Stomach (tissue), 9 donors: ENCODE measurements around the gene UMAD1. TPM values are rescaled to one million over a fixed set of nuclear protein-coding genes. Genes with fewer than 3 reads are reported as not detected.

Experiments used
- DNase-seq, 2 donors: peaks; one replicate each; pipeline versions ENCODE4 v3.0.0 to v3.0.0-alpha.2; 2013 to 2019
- H3K27ac ChIP-seq, 5 donors: fragments of 200-600 bp in 4 of 5; sonication (generic) in 4 of 5; one replicate each; pipeline ENCODE4 v1.5.1; 2013 to 2019; ENCODE audit warnings: mild to moderate bottlenecking in 1 of 5, moderate library complexity in 1 of 5
- H3K27me3 ChIP-seq, 3 donors: fragments of 200-600 bp; sonication (generic); one replicate each; pipeline ENCODE4 v1.5.1; 2017 to 2019; ENCODE audit warnings: mixed run types in 1 of 3
- H3K36me3 ChIP-seq, 4 donors: fragments of 200-600 bp; sonication (generic); 1 replicate in 3 of 4; 2 replicates in 1 of 4; pipeline ENCODE4 v1.5.1; 2016 to 2019
- H3K4me1 ChIP-seq, 4 donors: fragments of 200-600 bp; sonication (generic); one replicate each; pipeline ENCODE4 v1.5.1; 2016 to 2019
- H3K4me3 ChIP-seq, 4 donors: fragments of 200-600 bp; sonication (generic) in 3 of 4; one replicate each; pipeline ENCODE4 v1.5.1; 2016 to 2019; ENCODE audit warnings: mild to moderate bottlenecking in 1 of 4
- H3K9me3 ChIP-seq, 4 donors: fragments of 200-600 bp; sonication (generic); one replicate each; pipeline ENCODE4 v1.5.1; 2016 to 2019
- CTCF ChIP-seq, 7 experiments: fragments of 450-650 bp in 4 of 7; fragments of 200-600 bp in 3 of 7; sonication (generic) in 3 of 7; IDR thresholded peaks; one replicate each; pipeline ENCODE4 v1.5.1; 2016 to 2019; ENCODE audit warnings: antibody characterized with exemption in 7 of 7, control low read depth in 2 of 7, mild to moderate bottlenecking in 1 of 7
- EP300 ChIP-seq: sonication (generic); formaldehyde crosslinking; IDR thresholded peaks from one replicate; pipeline ENCODE4 v1.6.1; 2017; ENCODE audit warnings: antibody characterized with exemption
- POLR2A ChIP-seq, 4 donors: fragments of 450-650 bp; IDR thresholded peaks; one replicate each; pipeline ENCODE4 v1.6.1; 2016; ENCODE audit warnings: antibody characterized with exemption in 4 of 4, control low read depth in 2 of 4, mild to moderate bottlenecking in 1 of 4, moderate library complexity in 1 of 4
- POLR2AphosphoS5 ChIP-seq, 3 donors: sonication (generic); formaldehyde crosslinking; IDR thresholded peaks; one replicate each; pipeline ENCODE4 v1.6.1; 2016; ENCODE audit warnings: antibody characterized with exemption in 3 of 3
- WGBS, 5 donors: extraction: QIAGEN DNeasy Blood & Tissue Kit in 3 of 5; methylation state at CpG; one replicate each; pipeline versions ENCODE4 v1.1.5 to v1.1.7; 2013 to 2018; 5-methylcytosine and 5-hydroxymethylcytosine counted together
- intact Hi-C: fragments of 100-400 bp; cut with DNase I; formaldehyde crosslinking; loops from one replicate; pipeline ENCODE4 v1.15.1; 2023; ENCODE audit warnings: low total_unique reads
- polyA plus RNA-seq, 3 donors: library from polyadenylated mRNA; stranded (reverse); fragments of 200-250 nt; gene quantifications; one replicate each; pipeline ENCODE4 v1.2.3, GENCODE V29; 2013
- total RNA-seq, 5 donors: library from RNA; depleted of rRNA; stranded (reverse); fragments of >200 nt; gene quantifications; one replicate each; pipeline versions ENCODE4 v1.1.0 to v1.2.3, GENCODE V29; 2014 to 2016
- donor health status: healthy with polysubstance abuse.
- donor health status: Bipolar disorder and iron deficiency.
- donor health status: healthy.

UMAD1 gene
- total and polyA plus RNA-seq, 8 donors: 7.8 to 175 (median 30.1) TPM

GRCh38 chr7:7607010-7607409, 33.5 kb upstream of the UMAD1 start:
- Histone ChIP-seq H3K36me3 (peaks cover 7 to 38% (median 31%) of the 10 kb centered on the region in 4 donors), H3K27me3 (no peaks in the 10 kb centered on the region), H3K27ac (no peak overlapping the region), H3K4me3 (no peak overlapping the region), H3K9me3 (no peaks in the 10 kb centered on the region), H3K4me1 (no peaks in the 10 kb centered on the region)
- no peak for DNase-seq
- intact Hi-C loops: no loop called here
- no peak for TF ChIP-seq CTCF (IDR thresholded peaks at IDR 0.05)
- TF ChIP-seq EP300: no peak
- no peak for TF ChIP-seq POLR2AphosphoS5 (IDR thresholded peaks at IDR 0.05)
- no peak for TF ChIP-seq POLR2A (IDR thresholded peaks at IDR 0.05)
- 53 to 78% (median 55%) methylated on average over 3 of the region's 3 CpGs for WGBS, 5 donors

- Histone ChIP-seq H3K9me3 (no peaks in the 10 kb centered on the region), H3K27ac (no peak overlapping the region), H3K36me3 (peaks cover 7 to 38% (median 31%) of the 10 kb centered on the region in 4 donors), H3K4me1 (no peaks in the 10 kb centered on the region), H3K4me3 (no peak overlapping the region), H3K27me3 (no peaks in the 10 kb centered on the region)
- intact Hi-C loops: no loop called here
- no peak for TF ChIP-seq POLR2A (IDR thresholded peaks at IDR 0.05)
- no peak for TF ChIP-seq POLR2AphosphoS5 (IDR thresholded peaks at IDR 0.05)
- no peak for TF ChIP-seq CTCF (IDR thresholded peaks at IDR 0.05)
- TF ChIP-seq EP300: no peak
- 86 to 99% (median 92%) methylated on average over 2 of the region's 2 CpGs for WGBS, 5 donors
- no peak for DNase-seq
Observed at GRCh38 chr7:7609330-7609729, 31.2 kb upstream of the UMAD1 start.

- Histone ChIP-seq H3K4me3 (no peak overlapping the region), H3K36me3 (peaks cover 0 to 17% (median 15%) of the 10 kb centered on the region in 4 donors), H3K27ac (no peak overlapping the region), H3K4me1 (no peaks in the 10 kb centered on the region), H3K9me3 (no peaks in the 10 kb centered on the region), H3K27me3 (no peaks in the 10 kb centered on the region)
- no peak for DNase-seq
- 86 to 93% (median 89%) methylated on average over 1 of the region's 1 CpG for WGBS, 5 donors
- intact Hi-C loops: no loop called here
- no peak for TF ChIP-seq POLR2A (IDR thresholded peaks at IDR 0.05)
- TF ChIP-seq CTCF (IDR thresholded peaks at IDR 0.05): no peak
- no peak for TF ChIP-seq EP300
- no peak for TF ChIP-seq POLR2AphosphoS5 (IDR thresholded peaks at IDR 0.05)
Observed at GRCh38 chr7:7612519-7612918, 28.0 kb upstream of the UMAD1 start.

- H3K4me1 ChIP-seq: no peaks in the 10 kb centered on the region
- TF ChIP-seq EP300: no peak
- H3K4me3 ChIP-seq: no peak overlapping the region
- no peak for DNase-seq
- 91 to 98% (median 93%) methylated on average over 1 of the region's 1 CpG for WGBS, 5 donors
- intact Hi-C loops: no loop called here
- H3K9me3 ChIP-seq: no peaks in the 10 kb centered on the region
- H3K27ac ChIP-seq: no peak overlapping the region
- H3K27me3 ChIP-seq: no peaks in the 10 kb centered on the region
- H3K36me3 ChIP-seq: peaks cover 0 to 11% (median 8%) of the 10 kb centered on the region in 4 donors
Observed at GRCh38 chr7:7613210-7613609, 27.3 kb upstream of the UMAD1 start.

GRCh38 chr7:7614018-7614741, 26.4 kb upstream of the UMAD1 start:
- H3K27ac ChIP-seq: no peak overlapping the region
- intact Hi-C loops: no loop called here
- no peaks in the 10 kb centered on the region for H3K27me3 ChIP-seq
- WGBS, 5 donors: 75 to 86% (median 79%) methylated on average over 4 of the region's 4 CpGs
- H3K36me3 ChIP-seq: peaks cover 0 to 3% (median 1%) of the 10 kb centered on the region in 4 donors
- no peak for DNase-seq
- TF ChIP-seq POLR2AphosphoS5 (IDR thresholded peaks at IDR 0.05) (no peak), EP300 (no peak), CTCF (IDR thresholded peaks at IDR 0.05) (no peak), POLR2A (IDR thresholded peaks at IDR 0.05) (no peak)
- H3K4me3 ChIP-seq: no peak overlapping the region
- no peaks in the 10 kb centered on the region for H3K9me3 ChIP-seq
- H3K4me1 ChIP-seq: no peaks in the 10 kb centered on the region
